ENCODE measurements around the gene TBC1D21. TPM values are rescaled to one million over a fixed set of nuclear protein-coding genes. Genes with fewer than 3 reads are reported as not detected.

Gene TBC1D21
- total and polyA plus RNA-seq, 2 of the 8 experiments (the other 6 are each of a cell fraction or from before 2014, with no cell fraction given), result not detected

DNA sequence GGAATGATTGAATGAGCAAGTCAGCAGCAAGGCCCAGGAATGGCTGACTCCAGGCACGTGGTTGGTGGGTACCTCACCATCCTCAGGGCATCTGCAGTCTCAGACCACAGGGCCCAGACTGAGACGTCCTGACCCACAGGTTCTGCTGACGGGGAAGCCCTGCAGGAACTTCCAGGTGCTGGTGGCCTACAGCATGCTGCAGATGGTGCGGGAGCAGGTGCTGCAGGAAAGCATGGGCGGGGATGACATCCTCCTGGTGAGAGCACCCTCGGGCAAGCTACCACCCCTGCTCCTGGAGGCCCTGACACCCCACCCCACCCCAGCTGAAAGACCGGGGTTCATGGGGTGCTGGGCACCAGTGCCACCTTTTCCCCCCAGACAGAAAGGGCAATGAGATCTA lies 14.1 kb downstream of the TBC1D21 start (continued):
- TF ChIP-seq CHD7 (IDR thresholded peaks at IDR 0.05; ENCODE audit: insufficient replicate concordance, low read length), result no peak
- no peak for TF ChIP-seq CBX5 (IDR thresholded peaks at IDR 0.05; ENCODE audit: low read depth, low read length)
- TF ChIP-seq RNF2 (IDR thresholded peaks at IDR 0.05; ENCODE audit: borderline replicate concordance, low read depth, low read length, missing control alignments, poor library complexity, severe bottlenecking), result no peak
- no peak for TF ChIP-seq ATF2 (IDR thresholded peaks at IDR 0.05; ENCODE audit: low read length)
- no peak for TF ChIP-seq SP1 (IDR thresholded peaks at IDR 0.05; ENCODE audit: low read depth, low read length)
- TF ChIP-seq JUND (IDR thresholded peaks at IDR 0.05; ENCODE audit: low read length), result no peak
- TF ChIP-seq CREB1 (IDR thresholded peaks at IDR 0.05), result no peak

Measured in H1 (cell line).